COLO829 (cell line): Measurements from ENCODE around the gene MKLN1.

Source experiments
- DNase-seq: peaks from one replicate; pipeline ENCODE4 v3.0.0; 2012; ENCODE audit warnings: low spot score

Gene MKLN1

DNA sequence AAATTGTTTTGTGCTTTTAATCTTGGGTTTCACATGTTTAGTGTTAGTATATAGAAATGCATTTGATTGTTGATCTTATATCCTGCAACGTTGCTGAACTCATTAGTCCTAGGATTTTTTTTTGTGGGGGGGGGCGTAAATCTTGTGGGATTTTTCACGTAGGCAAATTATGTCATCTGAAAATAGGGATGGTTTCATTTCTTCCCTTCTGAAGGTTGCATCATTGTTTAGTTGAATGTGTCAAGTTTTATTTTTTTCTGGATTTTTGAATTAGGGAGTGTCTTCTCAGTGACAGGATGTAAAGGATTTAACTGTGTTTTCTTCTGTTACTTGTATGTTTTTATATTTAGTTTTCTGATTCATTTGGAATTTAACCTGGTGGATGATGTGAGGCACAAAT is 26.7 kb downstream of the MKLN1 start:
- no peak for DNase-seq

- no peak for DNase-seq
These were observed 28.5 kb downstream of the MKLN1 start for GRCh38 chr7:131355917-131356777.

DNA sequence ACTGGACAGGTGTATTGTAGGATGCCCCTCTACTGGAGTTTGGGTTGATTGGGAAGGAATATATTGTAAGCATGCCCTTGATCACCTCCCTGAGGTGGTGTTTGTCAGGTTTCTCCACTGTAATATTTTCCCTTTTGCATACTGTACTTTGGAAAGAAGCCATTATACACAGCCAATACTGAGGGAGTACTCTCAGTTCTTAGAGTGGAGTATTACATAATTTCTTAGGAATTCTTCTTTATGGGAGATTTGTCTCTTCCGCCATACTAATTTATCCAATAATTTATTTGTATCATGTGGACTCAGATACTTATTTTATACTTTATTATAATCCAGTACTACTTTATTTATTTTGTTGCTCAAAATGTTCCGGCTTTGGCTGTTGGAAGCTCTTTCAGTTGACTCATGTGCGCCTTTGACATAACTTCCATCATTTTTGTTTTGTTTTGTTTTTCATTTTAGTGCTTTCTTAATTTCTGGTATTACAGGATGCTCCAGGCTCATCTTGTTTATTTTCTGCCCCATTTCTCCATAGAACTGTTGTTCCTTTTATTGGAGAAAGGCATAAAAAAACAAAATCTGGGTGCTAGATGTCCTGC is 29.7 kb downstream of the MKLN1 start:
- no peak for DNase-seq

- DNase-seq = no peak
These were observed 31.0 kb downstream of the MKLN1 start for GRCh38 chr7:131358636-131359035.

GRCh38 chr7:131359136-131359776 is 31.6 kb downstream of the MKLN1 start:
- DNase-seq = no peak

DNA sequence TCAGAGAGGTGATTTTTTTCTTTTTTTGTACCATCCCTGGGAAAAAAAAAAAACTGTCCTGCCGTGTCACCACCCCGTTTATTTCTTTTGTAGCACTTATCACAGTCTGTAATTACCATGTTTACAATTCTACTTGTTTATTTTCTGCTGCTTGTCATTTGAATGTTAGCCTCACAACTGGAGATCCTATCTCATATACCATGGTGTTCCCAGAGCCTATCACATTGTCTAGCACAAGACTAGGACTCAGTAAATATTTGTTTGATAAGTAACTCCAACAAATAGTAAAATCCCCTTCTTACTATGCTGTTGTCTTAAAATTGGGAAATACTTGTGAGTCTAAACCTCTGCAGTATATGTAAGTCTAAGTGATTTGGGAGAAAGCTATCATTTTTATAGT is 36.0 kb downstream of the MKLN1 start:
- no peak for DNase-seq

GRCh38 chr7:131364767-131365344 is 37.2 kb downstream of the MKLN1 start:
- no peak for DNase-seq

- DNase-seq = no peak
These were observed 38.2 kb downstream of the MKLN1 start for GRCh38 chr7:131365838-131366237.

DNA sequence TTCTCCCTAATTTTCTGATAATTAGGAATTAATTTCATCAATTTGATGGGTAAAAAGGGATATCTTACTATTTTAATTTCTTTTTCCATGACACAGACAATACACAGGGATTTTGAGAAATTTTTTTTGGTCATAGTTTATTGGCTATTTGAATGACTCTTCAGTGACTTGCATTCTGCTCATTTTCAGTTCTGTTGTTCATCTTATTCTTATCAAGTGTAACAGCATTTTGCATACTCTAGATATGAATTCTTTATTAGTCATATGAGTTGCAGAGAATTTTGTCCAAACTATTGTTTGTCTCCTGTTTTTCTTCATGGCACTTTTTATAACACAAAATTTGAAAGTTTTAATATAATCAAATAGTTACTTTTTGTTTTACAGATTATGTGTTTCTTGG is 41.7 kb downstream of the MKLN1 start:
- DNase-seq = no peak

GRCh38 chr7:131370523-131370968 is 42.9 kb downstream of the MKLN1 start:
- DNase-seq = no peak

DNA sequence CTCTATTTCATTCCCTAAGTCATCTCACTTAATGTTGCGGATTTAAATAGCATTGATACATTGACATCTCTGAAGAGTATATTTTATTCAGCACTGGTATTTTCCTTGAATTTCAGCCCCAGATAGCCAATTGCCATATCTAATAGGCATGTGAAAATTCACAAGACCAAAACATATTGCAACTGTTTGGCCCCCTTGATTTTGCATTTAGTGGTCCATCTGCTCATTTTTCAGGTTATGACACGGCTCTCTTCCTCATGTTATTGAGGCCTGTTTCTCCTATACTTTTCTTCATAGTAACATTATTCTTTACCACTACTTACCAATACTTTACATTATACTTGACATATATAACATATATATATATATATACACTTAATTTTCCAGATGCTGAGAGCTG is 43.7 kb downstream of the MKLN1 start:
- DNase-seq = no peak

DNA sequence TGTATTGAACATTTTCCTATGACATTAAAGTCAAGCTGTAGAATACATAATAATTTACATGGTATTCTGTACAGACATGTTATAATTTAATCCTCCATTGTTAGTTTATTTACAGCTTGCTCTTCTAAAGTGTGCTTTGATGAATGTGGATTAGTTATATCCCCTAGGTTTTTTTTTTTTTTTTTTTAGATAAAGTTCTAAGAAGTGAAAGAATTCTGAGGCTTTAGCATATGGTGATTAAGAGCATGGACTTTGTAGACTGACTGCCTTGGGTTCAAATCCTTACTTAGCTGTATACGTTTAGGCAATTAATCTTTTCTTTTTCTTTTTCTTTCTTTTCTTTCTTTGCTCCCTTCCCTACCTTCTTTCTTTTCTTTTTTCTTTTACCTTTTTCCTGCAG is 44.9 kb downstream of the MKLN1 start:
- no peak for DNase-seq

DNA sequence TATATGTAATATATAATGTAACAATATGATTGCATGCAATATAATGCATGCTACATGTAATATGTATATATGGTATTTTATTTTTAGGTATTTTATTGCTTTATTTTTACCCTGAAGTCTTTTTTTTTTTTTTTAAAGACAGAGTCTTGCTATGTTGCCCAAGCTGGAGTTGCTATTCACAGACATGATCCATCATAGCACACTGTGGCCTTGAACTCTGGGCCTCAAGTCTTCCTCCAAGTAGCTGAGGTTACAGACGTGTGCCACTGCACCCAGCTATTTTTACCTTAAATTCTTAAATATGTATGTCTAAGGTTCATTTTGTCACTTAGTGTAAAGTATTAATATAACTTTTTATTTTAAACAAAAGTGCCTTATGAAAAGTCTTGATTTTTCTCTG is 47.1 kb downstream of the MKLN1 start:
- DNase-seq = no peak

GRCh38 chr7:131381069-131381838 is 53.6 kb downstream of the MKLN1 start:
- DNase-seq = no peak

DNA sequence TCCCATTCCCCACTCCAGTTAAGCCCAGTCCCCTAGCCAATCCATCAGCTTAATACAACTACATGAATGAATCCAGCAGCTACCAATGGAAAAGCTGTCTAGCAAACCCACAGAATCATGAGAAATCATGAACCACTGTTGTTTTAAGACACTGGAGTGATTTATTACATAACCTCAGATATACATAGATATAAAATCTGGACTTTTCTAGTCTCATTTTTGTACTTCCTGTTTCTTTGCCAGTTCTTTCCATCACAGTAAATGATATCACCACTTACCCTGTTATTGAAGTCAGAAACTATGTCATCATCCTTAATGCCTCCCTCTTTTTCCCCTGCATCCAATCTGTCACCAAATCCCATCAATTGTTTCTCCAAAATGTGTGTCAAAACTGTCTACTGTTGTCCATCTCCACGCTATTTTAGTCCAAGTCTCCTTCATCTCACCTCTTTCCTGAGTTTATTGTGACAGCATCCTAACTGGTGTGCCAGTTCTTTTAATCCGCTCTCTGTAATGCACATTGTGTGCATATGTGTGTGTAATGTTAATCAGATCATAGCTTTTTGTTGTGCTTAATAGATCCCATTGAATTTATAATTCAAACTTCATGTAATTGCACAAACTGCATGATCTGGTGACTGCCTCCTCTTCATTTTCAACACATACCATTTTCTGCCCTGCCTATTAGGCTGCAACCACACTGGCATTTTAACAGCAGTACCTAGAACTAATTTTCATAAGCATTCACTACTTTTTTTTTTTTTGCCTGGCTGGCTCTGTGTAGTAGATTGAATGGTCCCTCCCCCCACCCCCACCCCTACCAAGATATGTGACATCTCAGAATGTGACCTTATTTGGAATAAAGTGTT is 56.0 kb downstream of the MKLN1 start:
- DNase-seq = no peak

DNA sequence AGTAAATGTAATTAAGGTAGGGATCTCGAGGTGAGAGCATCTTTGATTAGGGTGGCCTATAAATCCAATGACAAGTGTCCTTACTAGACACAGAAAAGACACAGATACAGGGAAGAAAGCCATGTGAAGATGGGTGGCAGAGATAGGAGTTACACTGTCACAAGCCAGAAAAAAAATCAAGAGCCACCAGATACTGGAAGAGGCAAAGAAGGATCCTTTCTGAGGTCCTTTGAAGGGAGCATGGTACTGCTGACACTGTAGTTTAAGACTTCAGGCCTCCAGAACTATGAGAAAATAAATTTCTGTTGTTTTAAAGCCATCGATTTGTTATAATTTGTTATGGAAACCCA is 56.6 kb downstream of the MKLN1 start:
- DNase-seq = no peak

DNA sequence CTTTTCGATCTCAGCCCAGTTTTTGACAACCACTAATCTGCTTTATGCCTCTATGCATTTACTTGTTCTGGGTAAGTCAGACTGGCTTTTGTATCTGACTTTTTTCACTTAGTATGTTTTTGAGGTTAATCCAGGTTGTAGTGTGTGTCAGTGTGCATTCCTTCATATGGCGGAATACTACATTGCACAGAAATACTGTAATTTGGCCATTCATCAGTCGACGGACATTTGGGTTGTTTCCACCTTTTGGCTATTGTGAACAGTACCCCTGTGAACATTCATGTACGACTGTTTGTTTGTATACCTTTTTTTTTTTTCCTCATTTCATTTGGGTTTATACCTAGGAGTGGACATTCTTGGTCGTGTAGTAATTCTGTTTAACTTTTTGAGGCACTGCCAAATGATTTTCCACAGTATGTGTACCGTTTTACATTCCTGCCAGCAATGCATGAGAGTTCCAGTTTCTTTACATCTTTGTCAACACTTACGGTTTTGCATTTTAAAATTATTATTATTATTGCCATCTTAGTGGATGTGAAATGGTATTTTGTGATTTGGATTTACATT is 57.4 kb downstream of the MKLN1 start:
- no peak for DNase-seq

DNA sequence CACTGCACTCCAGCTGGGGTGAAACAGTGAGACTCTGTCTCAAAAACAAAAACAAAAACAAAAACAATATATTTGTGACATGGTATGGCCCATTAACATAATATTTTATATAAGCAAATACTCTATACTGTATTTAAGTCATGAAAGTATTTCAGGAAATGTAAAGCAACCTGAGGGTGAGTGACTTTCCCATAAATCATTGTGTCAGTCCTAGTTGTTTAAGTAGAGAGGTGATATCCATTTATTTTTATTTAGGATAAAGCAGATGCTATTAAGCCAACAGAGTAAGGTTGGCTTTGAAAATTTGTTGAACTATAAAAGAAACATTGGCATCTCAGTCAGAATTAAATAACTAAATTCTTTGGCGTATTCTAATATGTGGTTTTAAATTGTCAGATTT is 60.5 kb downstream of the MKLN1 start:
- no peak for DNase-seq

DNA sequence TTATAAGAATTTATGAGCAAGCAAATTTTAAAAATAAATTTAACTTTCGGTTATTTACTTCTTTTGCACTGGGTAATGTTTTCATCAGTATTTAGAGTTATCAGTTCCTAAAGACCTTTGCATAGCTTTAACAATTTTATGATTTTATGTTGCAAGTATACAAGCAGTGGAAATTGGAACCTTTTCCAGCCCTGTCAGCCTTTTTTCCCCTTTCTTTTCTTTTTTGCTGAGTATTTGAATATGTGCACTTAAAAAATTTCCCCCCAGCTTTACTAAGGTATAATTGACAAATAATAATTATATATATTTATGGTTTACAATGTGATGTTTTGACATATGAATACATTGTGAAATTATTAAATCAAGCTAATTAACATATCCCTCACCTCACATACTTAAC is 62.6 kb downstream of the MKLN1 start:
- DNase-seq = no peak

DNA sequence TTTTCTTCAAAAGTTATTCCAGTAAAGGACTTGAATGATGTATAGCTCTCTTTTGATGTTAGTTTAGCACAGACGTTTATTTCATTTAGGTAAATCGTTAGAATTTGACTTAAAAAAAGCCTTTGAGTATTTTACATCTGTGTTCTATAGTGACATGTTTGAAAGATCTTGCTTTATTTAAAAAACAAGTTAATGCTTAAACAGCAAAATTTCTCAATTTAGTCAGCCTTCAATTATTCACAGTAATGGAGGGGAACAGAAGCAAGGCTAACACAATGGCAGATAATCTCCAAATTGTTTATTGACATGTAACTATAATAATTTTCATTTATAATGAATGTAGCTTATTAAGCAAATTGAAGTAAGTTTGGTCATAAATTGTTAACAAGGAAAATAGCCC is 63.5 kb downstream of the MKLN1 start:
- DNase-seq = no peak

DNA sequence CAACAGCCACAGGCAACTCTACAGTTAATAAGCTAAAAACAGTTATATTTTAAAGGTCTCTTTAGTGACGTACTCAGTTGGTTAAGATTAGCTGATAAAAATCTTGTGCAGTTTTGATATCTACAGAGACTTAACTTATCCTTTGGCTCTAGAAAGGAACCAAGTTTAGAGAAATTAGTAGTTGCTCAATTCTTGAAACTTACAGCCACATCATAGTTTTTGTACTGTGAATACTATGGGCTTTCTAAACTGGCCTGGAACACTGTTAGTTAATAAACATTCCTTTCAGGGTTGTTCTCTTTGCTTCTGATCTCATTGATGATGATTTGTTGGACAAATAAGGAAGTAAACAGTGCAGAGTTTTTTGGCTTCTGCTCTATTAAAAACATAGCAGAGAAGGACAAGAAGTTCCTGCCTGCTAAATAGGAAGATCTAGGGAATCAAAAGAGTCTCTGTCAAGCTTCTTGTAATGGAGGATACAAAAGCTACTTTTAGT is 73.1 kb downstream of the MKLN1 start:
- DNase-seq = no peak
